GM13976 (cell line): ENCODE data around the gene HPSE2.

Experiments
- DNase-seq: peaks from one replicate; pipeline ENCODE4 v3.0.0; 2012; ENCODE audit warnings: low spot score
- CTCF ChIP-seq: IDR thresholded peaks from 2 replicates; pipeline ENCODE4 v1.5.1; 2012; ENCODE audit warnings: borderline replicate concordance, mild to moderate bottlenecking; ENCODE audit not compliant: insufficient read depth; ENCODE audit errors: extremely low read depth, missing control alignments, control extremely low read depth
- in situ Hi-C: fragments of 300-500 bp; cut with MboI; formaldehyde crosslinking; loops from one replicate; pipeline ENCODE4 v1.12.0; 2022; ENCODE audit warnings: low sequenced_read_pairs, mixed read lengths, inconsistent platforms; ENCODE audit not compliant: unreplicated experiment

Gene HPSE2

GRCh38 chr10:98608411-98608810 lies 627.2 kb downstream of the HPSE2 start:
- no peak for DNase-seq
- in situ Hi-C loops, result no loop called here

GRCh38 chr10:98602224-98602623 lies 633.4 kb downstream of the HPSE2 start:
- no peak for DNase-seq
- no peak for TF ChIP-seq CTCF
- in situ Hi-C loops, result no loop called here

More at GRCh38 chr10:98608411-98608810, 627.2 kb downstream of the HPSE2 start:
- TF ChIP-seq CTCF, result no peak

DNA sequence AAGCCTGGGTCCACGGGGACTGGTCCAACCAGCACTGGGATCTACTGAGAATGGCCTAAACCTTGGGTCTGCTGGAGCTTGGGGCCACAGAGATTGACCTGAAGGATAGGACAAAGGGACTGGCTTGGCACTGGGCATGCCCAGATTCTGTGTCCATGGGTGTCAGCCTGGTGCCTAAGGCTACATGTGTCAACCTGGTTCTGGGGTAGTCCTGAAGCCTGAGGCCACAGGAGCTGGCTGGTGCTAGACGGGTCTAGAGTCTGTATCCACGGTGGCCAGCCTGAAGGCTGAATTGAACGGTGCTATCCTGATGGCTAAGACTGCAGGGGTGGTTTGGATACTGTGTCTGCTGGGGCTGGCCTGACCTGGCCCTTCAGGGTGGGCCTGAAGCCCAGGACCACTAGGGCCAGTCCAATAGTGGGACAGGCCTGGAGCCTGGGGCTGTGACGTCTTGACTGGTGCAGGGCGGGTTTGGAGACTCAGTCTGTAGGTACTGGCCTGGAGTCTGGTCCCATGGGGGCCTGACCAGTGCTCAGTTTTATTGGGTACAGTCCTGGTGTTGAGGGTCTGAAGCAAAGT lies 636.5 kb downstream of the HPSE2 start:
- no peak for TF ChIP-seq CTCF
- no peak for DNase-seq
- in situ Hi-C loops, result no loop called here

- DNase-seq, result no peak
- no peak for TF ChIP-seq CTCF
- in situ Hi-C loops, result no loop called here
These were observed 639.2 kb downstream of the HPSE2 start for GRCh38 chr10:98596404-98596803.

- in situ Hi-C loops, result no loop called here
- TF ChIP-seq CTCF, result no peak
- no peak for DNase-seq
These were observed 646.0 kb downstream of the HPSE2 start for GRCh38 chr10:98589691-98590090.

GRCh38 chr10:98589007-98589406 lies 646.6 kb downstream of the HPSE2 start:
- TF ChIP-seq CTCF, result no peak
- no peak for DNase-seq
- in situ Hi-C loops, result no loop called here
